Activated CD4-positive, alpha-beta T cell treated with anti-CD3 and anti-CD28 coated beads for 48 hours (primary cell): ENCODE measurements around the gene APCDD1L.
"Not testable (repeated sequence)": the region's sequence is repeated elsewhere in the genome, so short reads cannot be mapped to it uniquely, and the experiment has no call there.

Source experiments
- DNase-seq: peaks from one replicate; pipeline ENCODE4 v3.0.0-alpha.2; 2020

The APCDD1L gene

GRCh38 chr20:58436868-58437645 lies 78.1 kb downstream of the APCDD1L start:
- DNase-seq, result no peak

GRCh38 chr20:58435237-58435636 lies 80.0 kb downstream of the APCDD1L start:
- no peak for DNase-seq

- no peak for DNase-seq
Observed at GRCh38 chr20:58434326-58434725, 80.9 kb downstream of the APCDD1L start.

- DNase-seq, result no peak
Observed at GRCh38 chr20:58433759-58434158, 81.4 kb downstream of the APCDD1L start.

- no peak for DNase-seq
Observed at GRCh38 chr20:58433029-58433647, 82.1 kb downstream of the APCDD1L start.

GRCh38 chr20:58432186-58432954 lies 82.8 kb downstream of the APCDD1L start:
- DNase-seq, result no peak

GRCh38 chr20:58431134-58431533 lies 84.1 kb downstream of the APCDD1L start:
- DNase-seq, result no peak

- no peak for DNase-seq
Observed at GRCh38 chr20:58429303-58429702, 85.9 kb downstream of the APCDD1L start.

GRCh38 chr20:58428364-58428763 lies 86.8 kb downstream of the APCDD1L start:
- no peak for DNase-seq

- not testable (repeated sequence) for DNase-seq
Observed at GRCh38 chr20:58427571-58427970, 87.6 kb downstream of the APCDD1L start.

GRCh38 chr20:58424218-58424969 lies 90.8 kb downstream of the APCDD1L start:
- DNase-seq, result no peak

- no peak for DNase-seq
Observed at GRCh38 chr20:58421497-58421850, 93.7 kb downstream of the APCDD1L start.

- no peak for DNase-seq
Observed at GRCh38 chr20:58420798-58421496, 94.3 kb downstream of the APCDD1L start.

- no peak for DNase-seq
Observed at GRCh38 chr20:58418949-58419748, 96.0 kb downstream of the APCDD1L start.

- no peak for DNase-seq
Observed at GRCh38 chr20:58417438-58417837, 97.8 kb downstream of the APCDD1L start.

- no peak for DNase-seq
Observed at GRCh38 chr20:58416835-58417234, 98.4 kb downstream of the APCDD1L start.

- DNase-seq, result no peak
Observed at GRCh38 chr20:58416057-58416456, 99.1 kb downstream of the APCDD1L start.

- not testable (repeated sequence) for DNase-seq
Observed at GRCh38 chr20:58414786-58415185, 100.4 kb downstream of the APCDD1L start.

- not testable (repeated sequence) for DNase-seq
Observed at GRCh38 chr20:58414216-58414615, 101.0 kb downstream of the APCDD1L start.
